ENCODE results near the gene OPCML. TPM values are rescaled to one million over a fixed set of nuclear protein-coding genes. Genes with fewer than 3 reads are reported as not detected.

The OPCML gene
- total RNA-seq, 2 donors from 2014 or later = 0.04 TPM; not detected in 1

DNA sequence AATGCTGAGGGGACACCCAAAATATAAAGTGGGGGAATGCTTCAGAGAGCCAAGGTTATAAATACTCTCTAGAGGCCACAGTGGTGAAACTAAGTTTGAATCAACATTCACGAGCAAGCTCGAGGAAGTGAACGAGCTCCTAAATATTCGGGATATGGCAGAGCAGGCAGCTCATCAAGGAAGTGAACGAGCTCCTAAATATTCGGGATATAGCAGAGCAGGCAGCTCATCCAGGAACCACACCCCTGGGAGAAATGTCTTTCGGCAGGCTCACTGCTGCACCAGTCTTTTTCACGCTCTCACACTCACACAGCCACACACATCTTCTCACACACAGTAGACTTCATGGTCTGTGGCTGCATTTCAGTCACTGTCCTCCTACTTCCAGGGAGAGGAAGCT lies 787.5 kb downstream of the OPCML start:
- TF ChIP-seq, protein P1, sequence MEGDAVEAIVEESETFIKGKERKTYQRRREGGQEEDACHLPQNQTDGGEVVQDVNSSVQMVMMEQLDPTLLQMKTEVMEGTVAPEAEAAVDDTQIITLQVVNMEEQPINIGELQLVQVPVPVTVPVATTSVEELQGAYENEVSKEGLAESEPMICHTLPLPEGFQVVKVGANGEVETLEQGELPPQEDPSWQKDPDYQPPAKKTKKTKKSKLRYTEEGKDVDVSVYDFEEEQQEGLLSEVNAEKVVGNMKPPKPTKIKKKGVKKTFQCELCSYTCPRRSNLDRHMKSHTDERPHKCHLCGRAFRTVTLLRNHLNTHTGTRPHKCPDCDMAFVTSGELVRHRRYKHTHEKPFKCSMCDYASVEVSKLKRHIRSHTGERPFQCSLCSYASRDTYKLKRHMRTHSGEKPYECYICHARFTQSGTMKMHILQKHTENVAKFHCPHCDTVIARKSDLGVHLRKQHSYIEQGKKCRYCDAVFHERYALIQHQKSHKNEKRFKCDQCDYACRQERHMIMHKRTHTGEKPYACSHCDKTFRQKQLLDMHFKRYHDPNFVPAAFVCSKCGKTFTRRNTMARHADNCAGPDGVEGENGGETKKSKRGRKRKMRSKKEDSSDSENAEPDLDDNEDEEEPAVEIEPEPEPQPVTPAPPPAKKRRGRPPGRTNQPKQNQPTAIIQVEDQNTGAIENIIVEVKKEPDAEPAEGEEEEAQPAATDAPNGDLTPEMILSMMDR (IDR thresholded peaks at IDR 0.05) = no peak
- Histone ChIP-seq H3K27me3 (no peaks in the 10 kb centered on the region), H3K4me1 (no peaks in the 10 kb centered on the region), H3K36me3 (no peaks in the 10 kb centered on the region), H3K9me3 (no peaks in the 10 kb centered on the region), H3K27ac (no peak overlapping the region), H3K4me3 (no peak overlapping the region)
- DNase-seq (ENCODE audit: low spot score) = no peak

DNA sequence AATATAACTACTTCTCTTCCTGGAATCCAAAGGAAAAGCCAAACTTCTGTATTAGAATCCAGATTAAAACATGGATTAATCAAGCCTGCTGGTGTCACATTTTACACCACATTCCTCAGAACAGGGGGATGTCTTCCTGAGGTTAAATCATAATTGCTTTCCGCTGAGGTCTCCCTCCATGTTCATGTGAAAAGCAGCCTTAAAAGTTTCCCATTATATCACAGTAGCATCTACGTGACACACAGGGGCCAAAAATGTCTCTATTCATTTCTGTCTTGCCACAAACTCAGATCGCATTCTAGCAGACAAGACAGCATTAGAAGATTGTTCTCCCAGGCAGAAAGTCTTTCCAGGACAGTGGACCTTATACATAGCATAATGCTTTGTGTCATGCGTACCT lies 788.7 kb downstream of the OPCML start:
- TF ChIP-seq, protein P1 (IDR thresholded peaks at IDR 0.05) = no peak
- H3K27ac ChIP-seq = no peak overlapping the region
- no peaks in the 10 kb centered on the region for H3K4me1 ChIP-seq
- H3K4me3 ChIP-seq = no peak overlapping the region
- no peaks in the 10 kb centered on the region for H3K27me3 ChIP-seq
- no peaks in the 10 kb centered on the region for H3K36me3 ChIP-seq
- no peaks in the 10 kb centered on the region for H3K9me3 ChIP-seq
- DNase-seq (ENCODE audit: low spot score) = no peak

DNA sequence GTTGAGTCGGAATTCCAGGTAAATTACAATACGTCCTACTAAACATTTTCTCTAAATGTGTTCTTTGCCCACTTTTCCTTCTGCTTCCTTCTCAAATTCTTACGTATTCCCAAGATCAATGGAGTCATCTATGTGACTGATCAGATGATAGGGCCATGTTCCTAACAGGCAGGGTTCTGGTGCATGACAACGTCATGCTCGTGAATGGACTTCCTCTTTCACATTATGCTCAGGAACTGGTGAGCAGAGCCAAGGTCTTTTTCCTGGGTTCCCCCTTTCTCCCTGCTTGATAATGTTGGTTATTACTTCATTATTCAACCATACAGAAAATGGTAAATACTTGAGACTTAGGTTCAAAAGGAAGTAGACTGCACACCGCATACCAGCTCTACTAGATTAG lies 789.4 kb downstream of the OPCML start:
- no peak overlapping the region for H3K27ac ChIP-seq
- no peak for DNase-seq (ENCODE audit: low spot score)
- no peaks in the 10 kb centered on the region for H3K36me3 ChIP-seq
- H3K27me3 ChIP-seq = no peaks in the 10 kb centered on the region
- TF ChIP-seq, protein P1 (IDR thresholded peaks at IDR 0.05) = no peak
- no peak overlapping the region for H3K4me3 ChIP-seq
- no peaks in the 10 kb centered on the region for H3K9me3 ChIP-seq
- H3K4me1 ChIP-seq = no peaks in the 10 kb centered on the region

DNA sequence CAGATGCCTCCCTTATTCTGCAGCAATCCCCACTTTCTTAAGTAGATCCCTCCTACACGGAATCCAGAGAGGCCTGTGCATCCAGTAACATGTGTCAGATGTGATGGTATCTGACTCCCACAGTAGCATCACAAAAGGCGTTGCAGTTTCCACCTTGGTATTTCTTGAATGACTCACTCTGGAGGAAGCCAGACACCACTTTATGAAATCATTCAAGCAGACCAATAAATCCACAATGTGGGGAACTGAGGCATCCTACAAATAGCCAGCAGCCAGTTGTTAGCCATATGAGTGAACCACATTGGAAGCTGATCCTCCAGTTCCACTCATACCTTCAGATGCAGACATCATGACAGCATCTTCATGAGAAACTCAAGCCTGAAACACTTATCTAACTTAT lies 798.1 kb downstream of the OPCML start:
- no peaks in the 10 kb centered on the region for H3K9me3 ChIP-seq
- H3K36me3 ChIP-seq = no peaks in the 10 kb centered on the region
- H3K4me3 ChIP-seq = no peak overlapping the region
- TF ChIP-seq, protein P1 (IDR thresholded peaks at IDR 0.05) = no peak
- no peak overlapping the region for H3K27ac ChIP-seq
- H3K27me3 ChIP-seq = no peaks in the 10 kb centered on the region
- no peak for DNase-seq (ENCODE audit: low spot score)
- H3K4me1 ChIP-seq = no peaks in the 10 kb centered on the region

DNA sequence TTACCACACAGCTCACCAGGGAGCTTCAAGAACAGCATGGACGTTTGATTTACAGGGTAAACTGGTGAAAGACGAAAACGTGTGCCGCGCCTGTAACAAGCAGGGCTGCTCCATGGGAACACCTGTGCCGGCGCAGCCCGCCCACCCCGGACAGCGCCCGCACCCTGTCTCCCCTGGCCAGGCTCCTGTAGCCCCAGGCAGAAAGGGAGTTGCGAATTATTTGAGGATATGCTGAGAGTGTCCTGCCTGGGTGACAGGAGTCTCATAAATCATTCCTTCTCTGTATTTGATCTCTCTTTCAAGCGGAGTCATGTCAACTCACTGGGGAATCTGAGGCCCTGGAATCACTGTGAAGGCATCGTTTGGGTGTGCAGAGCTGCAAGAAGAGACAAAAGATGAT lies 804.3 kb downstream of the OPCML start:
- H3K9me3 ChIP-seq = no peaks in the 10 kb centered on the region
- no peaks in the 10 kb centered on the region for H3K36me3 ChIP-seq
- no peak for DNase-seq (ENCODE audit: low spot score)
- H3K27me3 ChIP-seq = no peaks in the 10 kb centered on the region
- no peaks in the 10 kb centered on the region for H3K4me1 ChIP-seq
- no peak overlapping the region for H3K27ac ChIP-seq
- no peak overlapping the region for H3K4me3 ChIP-seq
- TF ChIP-seq, protein P1 (IDR thresholded peaks at IDR 0.05) = no peak

DNA sequence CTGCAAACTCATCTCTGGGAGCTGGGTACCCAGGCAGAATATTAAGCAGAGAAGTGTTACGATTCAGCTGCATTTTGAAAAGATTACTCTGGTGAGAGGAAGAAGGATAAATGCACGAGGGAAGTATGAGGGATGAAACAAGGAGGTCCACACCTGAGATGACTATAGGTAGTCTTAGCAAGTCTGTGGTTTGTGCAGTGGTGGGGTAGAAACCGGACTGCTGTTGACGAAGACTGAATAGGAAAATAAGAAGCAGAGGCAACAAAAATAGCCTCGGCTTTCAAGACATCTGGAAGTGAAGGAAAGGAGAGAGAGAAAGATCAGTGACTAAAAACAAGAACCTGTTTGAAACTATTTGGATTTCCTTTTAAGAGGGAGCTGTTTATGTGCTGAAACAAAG lies 810.8 kb downstream of the OPCML start:
- TF ChIP-seq, protein P1 (IDR thresholded peaks at IDR 0.05) = no peak

More for the DNA sequence above, 810.8 kb downstream of the OPCML start:
- no peak overlapping the region for H3K4me3 ChIP-seq
- H3K27ac ChIP-seq = no peak overlapping the region
- no peaks in the 10 kb centered on the region for H3K9me3 ChIP-seq
- H3K4me1 ChIP-seq = no peaks in the 10 kb centered on the region
- no peak for DNase-seq (ENCODE audit: low spot score)
- H3K27me3 ChIP-seq = no peaks in the 10 kb centered on the region
- no peaks in the 10 kb centered on the region for H3K36me3 ChIP-seq
